Adrenal gland (tissue), 12 donors: ENCODE measurements around the gene PRKG1. TPM values are rescaled to one million over a fixed set of nuclear protein-coding genes. Genes with fewer than 3 reads are reported as not detected.
"Not testable (repeated sequence)": the region's sequence is repeated elsewhere in the genome, so short reads cannot be mapped to it uniquely, and the experiment has no call there.

ENCODE experiments used
- DNase-seq, 7 donors: peaks; one replicate each; pipeline ENCODE4 v3.0.0-alpha.2; 2019 to 2020
- H3K27ac ChIP-seq, 5 donors: fragments of 200-600 bp; sonication (generic) in 4 of 5; 1 replicate in 3 of 5; 2 replicates in 2 of 5; pipeline versions ENCODE4 v1.5.1 to v1.8.0; 2016 to 2020; ENCODE audit warnings: mild to moderate bottlenecking in 1 of 5
- H3K27me3 ChIP-seq: fragments of 200-600 bp; 2 replicates; pipeline ENCODE4 v1.8.0; 2021
- H3K36me3 ChIP-seq, 2 donors: fragments of 200-600 bp; replicated peaks in 1 of 2; 1 replicate in 1 of 2; 2 replicates in 1 of 2; pipeline versions ENCODE4 v1.5.1 to v1.8.0; 2018 to 2022
- H3K4me1 ChIP-seq, 2 donors: fragments of 200-600 bp; replicated peaks in 1 of 2; 1 replicate in 1 of 2; 2 replicates in 1 of 2; pipeline versions ENCODE4 v1.5.1 to v1.8.0; 2018 to 2021
- H3K4me3 ChIP-seq, 4 donors: fragments of 200-600 bp; sonication (generic) in 3 of 4; one replicate each; pipeline ENCODE4 v1.5.1; 2016 to 2018
- H3K9me3 ChIP-seq, 3 donors: fragments of 200-600 bp; sonication (generic) in 1 of 3; replicated peaks in 1 of 3; 1 replicate in 2 of 3; 2 replicates in 1 of 3; pipeline versions ENCODE4 v1.5.1 to v1.8.0; 2016 to 2021
- CTCF ChIP-seq, 6 experiments: fragments of 450-650 bp in 4 of 6; fragments of 200-600 bp in 2 of 6; sonication (generic) in 1 of 6; IDR thresholded peaks; 1 replicate in 5 of 6; 2 replicates in 1 of 6; pipeline versions ENCODE4 v1.5.1 to v1.8.0; 2016 to 2021; ENCODE audit warnings: antibody characterized with exemption in 6 of 6, mild to moderate bottlenecking in 2 of 6, moderate library complexity in 1 of 6
- POLR2A ChIP-seq, 2 donors: fragments of 450-650 bp; IDR thresholded peaks; one replicate each; pipeline ENCODE4 v1.6.1; 2017; ENCODE audit warnings: antibody characterized with exemption in 2 of 2, mild to moderate bottlenecking in 2 of 2, moderate library complexity in 1 of 2
- WGBS, 4 donors: extraction: QIAGEN DNeasy Blood & Tissue Kit in 2 of 4; methylation state at CpG; one replicate each; pipeline versions ENCODE4 v1.1.5 to v1.1.7; 2013 to 2017; 5-methylcytosine and 5-hydroxymethylcytosine counted together
- intact Hi-C, 2 donors: fragments of 100-400 bp; cut with DNase I; formaldehyde crosslinking; loops; one replicate each; pipeline versions ENCODE4 v1.14.1 to v1.15.0; 2022 to 2023
- polyA plus RNA-seq, 3 donors: library from polyadenylated mRNA; stranded (reverse); fragments of 200-250 nt in 2 of 3; fragments of 350-450 nt in 1 of 3; fragmentation: Illumina TruSeq in 1 of 3; extraction: RNeasy Lipid Tissue Mini Kit (QIAGEN cat#74804) in 1 of 3; gene quantifications; one replicate each; pipeline ENCODE4 v1.2.3, GENCODE V29; 2013 to 2014
- total RNA-seq, 9 donors: library from RNA; depleted of rRNA in 4 of 9; stranded (reverse); fragments of >200 nt in 4 of 9; fragments of 120-200 nt in 1 of 9; fragmentation: NEBNext Ultra II Directional in 1 of 9; extraction: Animal tissue kit (Norgen Biotek cat#: 25700) in 1 of 9; gene quantifications; one replicate each; pipeline versions ENCODE4 v1.1.0 to v1.2.4, GENCODE V29; 2013 to 2023
- donor health status: healthy with polysubstance abuse.
- donor health status: Bipolar disorder and iron deficiency.
- donor health status: DM: yes; HTN: yes; CAD: no.
- donor health status: DM: no; HTN: no; CAD: no.
- donor health status: DM: no; HTN: no; CAD: no.
- donor health status: DM: yes; HTN: yes; CAD: no.

Gene PRKG1
- total and polyA plus RNA-seq, 12 donors, result 6.9 to 104 (median 29.7) TPM

- peak overlapping the region in 3 of 5 donors; percentile 18 to 65 (median 50) for H3K27ac ChIP-seq
- H3K4me1 ChIP-seq, result peaks cover 10 to 23% of the 10 kb centered on the region in 2 donors
- TF ChIP-seq CTCF (IDR thresholded peaks at IDR 0.05) (no peak), POLR2A (IDR thresholded peaks at IDR 0.05) (no peak)
- no peak overlapping the region for H3K4me3 ChIP-seq
- no peaks in the 10 kb centered on the region for H3K9me3 ChIP-seq
- no peaks in the 10 kb centered on the region for H3K36me3 ChIP-seq
- no peaks in the 10 kb centered on the region for H3K27me3 ChIP-seq
- peak; percentile 38 to 77 (median 60) for DNase-seq
- 47 to 58% (median 53%) methylated on average over 4 of the region's 4 CpGs for WGBS, 4 donors
- intact Hi-C loops, result no loop called here
These were observed 608.9 kb downstream of the PRKG1 start for GRCh38 chr10:51683031-51683691.

- intact Hi-C loops, result no loop called here
- TF ChIP-seq CTCF (IDR thresholded peaks at IDR 0.05), result no peak
- TF ChIP-seq POLR2A (IDR thresholded peaks at IDR 0.05), result no peak
- Histone ChIP-seq H3K4me3 (no peak overlapping the region), H3K9me3 (no peaks in the 10 kb centered on the region), H3K27me3 (no peaks in the 10 kb centered on the region), H3K27ac (peak overlapping the region in 1 of 5 donors; percentile 18), H3K4me1 (peaks cover 10 to 23% of the 10 kb centered on the region in 2 donors), H3K36me3 (no peaks in the 10 kb centered on the region)
- peak; percentile 60 to 84 (median 78) for DNase-seq
- 40 to 47% (median 43%) methylated on average over 2 of the region's 2 CpGs for WGBS, 4 donors
These were observed 611.5 kb downstream of the PRKG1 start for GRCh38 chr10:51685768-51686167.

- no peak for DNase-seq
- Histone ChIP-seq H3K27ac (no peak overlapping the region), H3K36me3 (no peaks in the 10 kb centered on the region), H3K4me1 (peaks cover 9 to 23% of the 10 kb centered on the region in 2 donors), H3K9me3 (no peaks in the 10 kb centered on the region), H3K4me3 (no peak overlapping the region), H3K27me3 (no peaks in the 10 kb centered on the region)
- intact Hi-C loops, result no loop called here
- no peak for TF ChIP-seq CTCF (IDR thresholded peaks at IDR 0.05)
- TF ChIP-seq POLR2A (IDR thresholded peaks at IDR 0.05), result no peak
- WGBS, 4 donors, result 80 to 93% (median 92%) methylated on average over 1 of the region's 1 CpG
These were observed 613.0 kb downstream of the PRKG1 start for GRCh38 chr10:51687296-51687695.

GRCh38 chr10:51688826-51689225 is 614.5 kb downstream of the PRKG1 start:
- DNase-seq, H3K4me1 ChIP-seq, H3K9me3 ChIP-seq, H3K27me3 ChIP-seq, H3K27ac ChIP-seq, H3K4me3 ChIP-seq, H3K36me3 ChIP-seq, intact Hi-C loops: not testable (repeated sequence)
- WGBS, 4 donors, result 76 to 92% (median 91%) methylated on average over 2 of the region's 2 CpGs

- peaks cover 0 to 15% of the 10 kb centered on the region in 2 donors for H3K4me1 ChIP-seq
- H3K27ac ChIP-seq, result no peak overlapping the region
- no peak for DNase-seq
- H3K27me3 ChIP-seq, result no peaks in the 10 kb centered on the region
- TF ChIP-seq CTCF (IDR thresholded peaks at IDR 0.05) (no peak), POLR2A (IDR thresholded peaks at IDR 0.05) (no peak)
- H3K9me3 ChIP-seq, result no peaks in the 10 kb centered on the region
- WGBS, 4 donors, result 92 to 94% (median 93%) methylated on average over 3 of the region's 3 CpGs
- intact Hi-C loops, result no loop called here
- H3K36me3 ChIP-seq, result no peaks in the 10 kb centered on the region
- no peak overlapping the region for H3K4me3 ChIP-seq
These were observed 615.2 kb downstream of the PRKG1 start for GRCh38 chr10:51689536-51689935.
